Ovary (tissue), 9 donors: ENCODE measurements around the gene CHST6. TPM values are rescaled to one million over a fixed set of nuclear protein-coding genes. Genes with fewer than 3 reads are reported as not detected.

Experiments
- DNase-seq, 5 donors: peaks; one replicate each; pipeline ENCODE4 v3.0.0-alpha.2; 2019 to 2020
- H3K27ac ChIP-seq, 2 donors: fragments of 200-600 bp; one replicate each; pipeline versions ENCODE4 v1.5.1 to v1.8.0; 2019 to 2022
- H3K27me3 ChIP-seq: fragments of 200-600 bp; one replicate; pipeline ENCODE4 v1.8.0; 2022
- H3K36me3 ChIP-seq: fragments of 200-600 bp; sonication (generic); one replicate; pipeline ENCODE4 v1.5.1; 2019
- H3K4me1 ChIP-seq: one replicate; pipeline ENCODE4 v1.8.1; 2013; ENCODE audit warnings: mild to moderate bottlenecking, moderate library complexity; ENCODE audit not compliant: insufficient read depth
- H3K4me3 ChIP-seq: fragments of 200-600 bp; sonication (generic); one replicate; pipeline ENCODE4 v1.5.1; 2017
- H3K9me3 ChIP-seq, 2 donors: fragments of 200-600 bp in 1 of 2; sonication (generic) in 1 of 2; one replicate each; pipeline versions ENCODE4 v1.5.1 to v1.8.1; 2013 to 2019; ENCODE audit warnings: mild to moderate bottlenecking in 1 of 2, moderate library complexity in 1 of 2
- EP300 ChIP-seq: sonication (generic); formaldehyde crosslinking; IDR thresholded peaks from one replicate; pipeline ENCODE4 v1.6.1; 2017; ENCODE audit warnings: antibody characterized with exemption
- POLR2A ChIP-seq: fragments of 450-650 bp; IDR thresholded peaks from one replicate; pipeline ENCODE4 v1.6.1; 2017; ENCODE audit warnings: antibody characterized with exemption, mild to moderate bottlenecking, moderate library complexity
- WGBS, 3 donors: extraction: QIAGEN DNeasy Blood & Tissue Kit in 1 of 3; methylation state at CpG; one replicate each; pipeline versions ENCODE4 v1.1.5 to v1.1.7; 2013 to 2017; 5-methylcytosine and 5-hydroxymethylcytosine counted together
- intact Hi-C, 4 donors: fragments of 100-400 bp; cut with DNase I; formaldehyde crosslinking; loops; one replicate each; pipeline versions ENCODE4 v1.11.0 to v1.15.1; 2022 to 2023
- polyA plus RNA-seq, 2 donors: library from polyadenylated mRNA; stranded (reverse); fragments of 200-250 nt in 1 of 2; fragments of 350-450 nt in 1 of 2; fragmentation: Illumina TruSeq in 1 of 2; extraction: RNeasy Lipid Tissue Mini Kit (QIAGEN cat#74804) in 1 of 2; gene quantifications; one replicate each; pipeline ENCODE4 v1.2.3, GENCODE V29; 2013 to 2014
- total RNA-seq, 7 donors: library from RNA; depleted of rRNA in 2 of 7; stranded (reverse); fragments of >200 nt in 2 of 7; fragmentation: NEBNext Ultra II Directional in 3 of 7; extraction: Animal tissue kit (Norgen Biotek cat#: 25700) in 3 of 7; gene quantifications; one replicate each; pipeline versions ENCODE4 v1.1.0 to v1.2.4, GENCODE V29; 2016 to 2023
- TF ChIP-seq, protein P1 (sequence below), 3 donors: fragments of 450-650 bp in 2 of 3; fragments of 200-600 bp in 1 of 3; IDR thresholded peaks; one replicate each; pipeline versions ENCODE4 v1.5.1 to v1.8.0; 2016 to 2022; ENCODE audit warnings: antibody characterized with exemption in 3 of 3, mild to moderate bottlenecking in 1 of 3
- donor health status: DM: no; HTN: no; CAD: no; lungs with moderate emphysema.
- donor health status: DM: no; HTN: no; CAD: no.
- donor health status: Bipolar disorder and iron deficiency.
- donor health status: DM: yes; HTN: yes; CAD: no.
- donor health status: DM: no; HTN: no; CAD: no.
- donor health status: DM: yes; HTN: yes; CAD: no.

The CHST6 gene
- total and polyA plus RNA-seq, 9 donors, result 0.04 to 1.4 (median 0.50) TPM

DNA sequence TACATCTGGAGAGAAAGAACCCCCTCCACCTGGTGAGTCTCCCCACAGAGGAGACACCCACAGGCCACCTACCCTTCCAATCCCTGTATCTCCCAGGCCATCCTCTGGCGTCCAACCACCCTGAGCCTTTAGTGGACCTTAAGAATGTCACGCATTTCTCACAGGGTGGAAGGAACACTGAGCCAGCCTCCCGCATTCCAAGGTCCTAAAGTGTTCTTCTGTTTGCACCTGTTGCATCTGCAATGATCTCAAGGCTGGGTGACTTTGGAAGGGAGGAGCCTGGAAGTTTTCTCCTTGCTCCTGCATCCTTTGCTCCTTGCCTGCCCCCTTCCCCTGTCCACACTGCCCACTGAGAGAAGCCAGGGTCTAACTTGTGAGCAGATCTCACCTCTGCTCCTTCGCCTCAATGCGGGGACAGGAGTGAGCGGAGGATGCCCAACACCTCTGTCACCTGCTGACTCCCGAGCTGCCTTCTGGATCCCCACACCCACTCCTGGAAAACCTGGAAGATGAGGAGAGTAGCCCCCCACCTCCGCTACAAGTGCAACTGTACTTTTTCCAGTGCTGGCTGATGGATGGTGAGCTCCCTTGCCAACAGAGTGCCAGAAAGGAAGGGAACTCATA lies 37.0 kb upstream of the CHST6 start:
- no peak overlapping the region for H3K27ac ChIP-seq
- no peaks in the 10 kb centered on the region for H3K36me3 ChIP-seq
- TF ChIP-seq, protein P1, sequence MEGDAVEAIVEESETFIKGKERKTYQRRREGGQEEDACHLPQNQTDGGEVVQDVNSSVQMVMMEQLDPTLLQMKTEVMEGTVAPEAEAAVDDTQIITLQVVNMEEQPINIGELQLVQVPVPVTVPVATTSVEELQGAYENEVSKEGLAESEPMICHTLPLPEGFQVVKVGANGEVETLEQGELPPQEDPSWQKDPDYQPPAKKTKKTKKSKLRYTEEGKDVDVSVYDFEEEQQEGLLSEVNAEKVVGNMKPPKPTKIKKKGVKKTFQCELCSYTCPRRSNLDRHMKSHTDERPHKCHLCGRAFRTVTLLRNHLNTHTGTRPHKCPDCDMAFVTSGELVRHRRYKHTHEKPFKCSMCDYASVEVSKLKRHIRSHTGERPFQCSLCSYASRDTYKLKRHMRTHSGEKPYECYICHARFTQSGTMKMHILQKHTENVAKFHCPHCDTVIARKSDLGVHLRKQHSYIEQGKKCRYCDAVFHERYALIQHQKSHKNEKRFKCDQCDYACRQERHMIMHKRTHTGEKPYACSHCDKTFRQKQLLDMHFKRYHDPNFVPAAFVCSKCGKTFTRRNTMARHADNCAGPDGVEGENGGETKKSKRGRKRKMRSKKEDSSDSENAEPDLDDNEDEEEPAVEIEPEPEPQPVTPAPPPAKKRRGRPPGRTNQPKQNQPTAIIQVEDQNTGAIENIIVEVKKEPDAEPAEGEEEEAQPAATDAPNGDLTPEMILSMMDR (IDR thresholded peaks at IDR 0.05), result no peak
- TF ChIP-seq EP300, result no peak
- TF ChIP-seq POLR2A, result no peak
- intact Hi-C loops, result no loop called here
- 81 to 83% (median 83%) methylated on average over 8 of the region's 8 CpGs for WGBS, 3 donors
- H3K4me1 ChIP-seq, result no peaks in the 10 kb centered on the region
- no peaks in the 10 kb centered on the region for H3K27me3 ChIP-seq
- H3K9me3 ChIP-seq, result no peaks in the 10 kb centered on the region
- H3K4me3 ChIP-seq, result no peak overlapping the region
- DNase-seq, result no peak

DNA sequence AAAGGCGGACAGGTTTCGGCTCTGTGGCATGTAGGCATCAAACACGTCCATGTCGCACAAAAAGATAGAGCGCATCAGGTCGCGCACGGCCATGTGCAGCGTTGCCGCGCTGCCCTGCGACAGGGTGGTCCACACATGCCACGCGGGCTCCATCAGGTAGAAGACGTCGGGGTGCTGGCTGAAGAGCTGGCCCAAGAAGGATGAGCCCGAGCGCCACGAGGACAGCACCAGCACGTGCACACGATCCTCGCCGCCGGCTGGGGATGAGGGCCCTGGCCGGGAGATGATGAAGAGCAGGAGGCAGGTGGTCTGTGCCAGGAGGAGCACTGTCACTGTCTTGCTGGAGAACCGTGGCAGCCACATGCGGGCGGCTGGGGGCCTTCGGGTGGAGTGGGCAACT lies 34.7 kb upstream of the CHST6 start:
- intact Hi-C loops, result no loop called here
- Histone ChIP-seq H3K4me3 (no peak overlapping the region), H3K4me1 (no peaks in the 10 kb centered on the region), H3K27ac (no peak overlapping the region), H3K36me3 (no peaks in the 10 kb centered on the region), H3K9me3 (no peaks in the 10 kb centered on the region), H3K27me3 (no peaks in the 10 kb centered on the region)
- 95 to 97% (median 97%) methylated on average over 27 to 29 of the region's 29 CpGs for WGBS, 3 donors
- no peak for DNase-seq
- TF ChIP-seq POLR2A, result no peak
- TF ChIP-seq EP300, result no peak
- TF ChIP-seq, protein P1 (IDR thresholded peaks at IDR 0.05), result no peak

DNA sequence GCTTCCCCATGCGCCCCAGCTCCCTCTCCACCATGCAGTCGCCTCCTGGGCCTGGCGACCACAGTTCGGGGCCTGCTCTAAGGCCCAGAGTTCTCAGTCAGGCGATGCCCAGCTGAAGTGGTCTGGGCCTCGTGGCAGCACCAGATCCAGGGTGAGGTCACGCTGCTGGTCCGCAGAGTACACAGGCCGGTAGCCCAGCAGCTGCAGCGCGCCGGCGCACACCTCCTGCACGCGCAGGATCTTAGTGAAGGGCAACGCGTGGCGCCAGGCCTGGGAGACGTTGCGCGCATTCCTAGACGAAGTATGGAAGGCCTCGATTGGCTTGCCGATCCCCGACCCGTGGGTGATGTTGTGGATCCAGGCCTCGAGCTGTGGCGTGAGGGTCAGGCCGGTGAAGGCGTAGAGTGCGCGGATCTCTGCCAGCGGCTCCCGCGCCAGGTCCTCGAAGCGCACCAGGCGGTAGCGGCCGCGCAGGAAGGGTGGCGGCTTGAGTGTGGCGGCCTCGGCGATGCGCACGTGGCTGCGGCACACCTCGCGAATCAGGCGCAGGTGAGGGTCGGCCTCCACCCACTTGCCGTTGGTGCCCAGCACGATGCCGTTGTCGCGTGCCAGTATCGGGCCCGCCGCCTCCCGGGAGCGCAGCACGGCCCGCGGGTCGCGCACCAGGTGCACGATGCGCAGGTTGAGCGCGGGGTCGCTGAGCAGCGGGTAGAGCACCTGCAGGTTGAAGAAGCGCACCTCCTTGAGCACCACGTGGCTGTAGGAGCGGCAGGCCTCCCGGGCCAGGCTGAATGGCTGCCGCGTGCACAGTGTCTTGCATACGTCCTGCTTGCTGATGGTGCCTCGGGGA lies 34.0 kb upstream of the CHST6 start:
- Histone ChIP-seq H3K9me3 (no peaks in the 10 kb centered on the region), H3K27me3 (no peaks in the 10 kb centered on the region), H3K4me1 (no peaks in the 10 kb centered on the region), H3K36me3 (no peaks in the 10 kb centered on the region), H3K4me3 (no peak overlapping the region), H3K27ac (no peak overlapping the region)
- intact Hi-C loops, result no loop called here
- TF ChIP-seq, protein P1 (IDR thresholded peaks at IDR 0.05), result no peak
- TF ChIP-seq EP300 (no peak), POLR2A (no peak)
- 91 to 96% (median 92%) methylated on average over 73 to 81 of the region's 81 CpGs for WGBS, 3 donors
- no peak for DNase-seq

DNA sequence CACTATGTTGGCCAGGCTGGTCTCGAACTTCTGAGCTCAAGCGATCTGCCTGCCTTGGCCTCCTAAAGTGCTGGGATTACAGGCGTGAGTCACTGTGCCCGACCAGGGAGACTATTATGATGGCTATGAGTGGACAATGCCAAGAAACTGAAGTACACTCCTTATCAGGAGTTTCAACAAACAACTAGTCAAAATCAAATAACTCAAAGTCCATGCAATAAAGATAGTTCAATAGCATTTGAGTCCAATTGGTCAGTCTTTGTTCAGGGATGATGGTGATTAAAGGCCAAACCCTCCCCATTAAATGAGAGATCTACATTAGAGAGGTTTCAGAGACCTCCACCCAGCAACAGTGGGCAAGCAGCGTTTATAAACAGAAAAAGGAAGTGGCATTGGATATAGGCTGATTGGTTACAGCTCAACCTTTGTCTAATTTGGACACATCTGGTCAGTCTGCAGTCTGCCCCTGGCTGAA lies 32.6 kb upstream of the CHST6 start:
- Histone ChIP-seq H3K27ac (no peak overlapping the region), H3K4me1 (no peaks in the 10 kb centered on the region), H3K27me3 (no peaks in the 10 kb centered on the region), H3K4me3 (no peak overlapping the region), H3K36me3 (no peaks in the 10 kb centered on the region), H3K9me3 (no peaks in the 10 kb centered on the region)
- no peak for DNase-seq
- TF ChIP-seq POLR2A (no peak), EP300 (no peak)
- TF ChIP-seq, protein P1 (IDR thresholded peaks at IDR 0.05), result no peak
- intact Hi-C loops, result no loop called here
- 86 to 90% (median 89%) methylated on average over 5 of the region's 5 CpGs for whole genome bisulfite sequencing, 3 donors
